ENCODE measurements around the gene SETD1A. TPM values are rescaled to one million over a fixed set of nuclear protein-coding genes. Genes with fewer than 3 reads are reported as not detected.

SETD1A gene
- total RNA-seq, 1 donor from 2014 or later = 3.2 TPM

DNA sequence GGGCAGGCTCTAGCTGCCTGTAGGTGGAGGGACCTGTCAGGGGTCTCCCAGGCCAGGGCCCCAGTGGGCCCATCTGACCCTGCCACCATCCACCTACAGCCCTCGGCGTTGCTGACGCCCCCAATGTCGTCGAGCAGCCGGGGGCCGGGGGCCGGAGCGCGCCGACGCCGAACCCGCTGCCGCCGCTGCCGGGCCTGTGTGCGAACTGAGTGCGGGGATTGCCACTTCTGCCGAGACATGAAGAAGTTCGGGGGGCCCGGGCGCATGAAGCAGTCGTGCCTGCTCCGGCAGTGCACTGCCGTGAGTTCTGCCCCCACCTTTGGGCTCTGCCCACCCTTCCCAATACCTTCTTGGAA is 31.9 kb upstream of the SETD1A start:
- no peaks in the 10 kb centered on the region for H3K4me1 ChIP-seq
- no peak overlapping the region for H2AFZ ChIP-seq (replicated peaks)
- Mint-ChIP-seq H3K36me3 (peaks cover 2% of the 10 kb centered on the region), H3K27me3 (ENCODE audit: insufficient read depth, low read depth) (peaks cover 17% of the 10 kb centered on the region), H3K9me3 (no peaks in the 10 kb centered on the region), H3K27ac (no peak overlapping the region), H3K4me3 (peak overlapping the region; percentile 79), H3K4me1 (peaks cover 21% of the 10 kb centered on the region)
- no peaks in the 10 kb centered on the region for H3K36me3 ChIP-seq
- no peak overlapping the region for H3K9ac ChIP-seq
- TF ChIP-seq EZH2 (IDR thresholded peaks at IDR 0.05) (no peak), EZH2phosphoT487 (IDR thresholded peaks at IDR 0.05) (no peak)
- TF ChIP-seq, protein P1, sequence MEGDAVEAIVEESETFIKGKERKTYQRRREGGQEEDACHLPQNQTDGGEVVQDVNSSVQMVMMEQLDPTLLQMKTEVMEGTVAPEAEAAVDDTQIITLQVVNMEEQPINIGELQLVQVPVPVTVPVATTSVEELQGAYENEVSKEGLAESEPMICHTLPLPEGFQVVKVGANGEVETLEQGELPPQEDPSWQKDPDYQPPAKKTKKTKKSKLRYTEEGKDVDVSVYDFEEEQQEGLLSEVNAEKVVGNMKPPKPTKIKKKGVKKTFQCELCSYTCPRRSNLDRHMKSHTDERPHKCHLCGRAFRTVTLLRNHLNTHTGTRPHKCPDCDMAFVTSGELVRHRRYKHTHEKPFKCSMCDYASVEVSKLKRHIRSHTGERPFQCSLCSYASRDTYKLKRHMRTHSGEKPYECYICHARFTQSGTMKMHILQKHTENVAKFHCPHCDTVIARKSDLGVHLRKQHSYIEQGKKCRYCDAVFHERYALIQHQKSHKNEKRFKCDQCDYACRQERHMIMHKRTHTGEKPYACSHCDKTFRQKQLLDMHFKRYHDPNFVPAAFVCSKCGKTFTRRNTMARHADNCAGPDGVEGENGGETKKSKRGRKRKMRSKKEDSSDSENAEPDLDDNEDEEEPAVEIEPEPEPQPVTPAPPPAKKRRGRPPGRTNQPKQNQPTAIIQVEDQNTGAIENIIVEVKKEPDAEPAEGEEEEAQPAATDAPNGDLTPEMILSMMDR (IDR thresholded peaks at IDR 0.05) = no peak
- no peak overlapping the region for H3K27ac ChIP-seq
- peaks cover 30% of the 10 kb centered on the region for H4K20me1 ChIP-seq (ENCODE audit: low read depth)
- no peak for DNase-seq (ENCODE audit: low spot score)
- peaks cover 28% of the 10 kb centered on the region for H3K79me2 ChIP-seq (ENCODE audit: low read depth)
- H3K27me3 ChIP-seq = no peaks in the 10 kb centered on the region
- peak overlapping the region; percentile 77 for H3K4me3 ChIP-seq
- peaks cover 5% of the 10 kb centered on the region for H3F3A ChIP-seq (ENCODE audit: low read depth)
- H3K9me3 ChIP-seq (ENCODE audit: low read depth) = no peaks in the 10 kb centered on the region
- H3K4me2 ChIP-seq = peak overlapping the region; percentile 95

DNA sequence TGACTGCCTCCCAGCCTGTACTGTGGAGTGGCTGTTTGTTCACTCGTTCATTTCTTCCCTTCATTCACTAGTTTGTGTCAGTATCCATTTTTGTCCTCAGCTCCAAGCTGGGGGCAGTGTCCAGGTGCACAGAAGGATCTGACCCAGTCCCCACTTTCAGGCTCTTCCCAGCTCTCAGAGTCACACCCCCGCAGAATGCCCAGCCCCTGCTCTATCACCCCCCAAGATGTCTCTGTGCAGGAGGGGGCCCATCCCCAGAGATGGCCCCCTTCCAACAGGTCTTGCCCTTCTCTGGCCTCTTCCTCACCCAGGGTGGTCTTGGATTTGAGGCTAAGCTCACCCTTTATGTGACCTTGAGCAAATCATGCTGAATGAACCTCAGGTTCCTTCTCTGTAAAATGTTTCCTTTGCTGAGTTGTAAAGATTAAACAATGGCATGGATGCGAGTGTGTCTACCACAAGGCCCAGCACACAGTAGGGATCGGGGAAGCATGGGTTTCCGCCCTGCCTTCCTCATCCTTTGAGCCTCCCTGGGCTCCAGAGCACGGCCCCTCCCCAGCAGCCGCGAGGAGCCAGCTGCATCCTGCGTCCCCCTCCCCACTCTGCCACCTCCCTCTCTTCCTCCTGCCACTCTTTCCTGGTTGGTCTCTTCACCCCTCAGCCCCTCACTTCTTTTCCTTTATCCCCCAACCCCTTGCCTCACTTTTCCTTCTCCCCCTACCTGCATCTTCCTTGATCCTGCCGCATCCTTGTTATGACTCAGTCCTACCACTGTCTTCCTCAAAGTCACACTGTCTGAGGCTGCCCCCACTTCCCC is 31.4 kb upstream of the SETD1A start:
- Mint-ChIP-seq H3K36me3 (peaks cover 2% of the 10 kb centered on the region), H3K4me3 (peak overlapping the region; percentile 79), H3K4me1 (peaks cover 21% of the 10 kb centered on the region), H3K9me3 (no peaks in the 10 kb centered on the region), H3K27ac (no peak overlapping the region), H3K27me3 (ENCODE audit: insufficient read depth, low read depth) (peaks cover 13% of the 10 kb centered on the region)
- no peak overlapping the region for H3K4me2 ChIP-seq
- TF ChIP-seq EZH2phosphoT487 (IDR thresholded peaks at IDR 0.05) = no peak
- no peak overlapping the region for H3K27ac ChIP-seq
- no peaks in the 10 kb centered on the region for H3K4me1 ChIP-seq
- H3K4me3 ChIP-seq = no peak overlapping the region
- H3K36me3 ChIP-seq = no peaks in the 10 kb centered on the region
- DNase-seq (ENCODE audit: low spot score) = no peak
- peaks cover 28% of the 10 kb centered on the region for H3K79me2 ChIP-seq (ENCODE audit: low read depth)
- H3F3A ChIP-seq (ENCODE audit: low read depth) = peaks cover 5% of the 10 kb centered on the region
- H4K20me1 ChIP-seq (ENCODE audit: low read depth) = peaks cover 30% of the 10 kb centered on the region
- H3K27me3 ChIP-seq = no peaks in the 10 kb centered on the region
- H3K9ac ChIP-seq = no peak overlapping the region
- no peaks in the 10 kb centered on the region for H3K9me3 ChIP-seq (ENCODE audit: low read depth)
- no peak overlapping the region for H2AFZ ChIP-seq (replicated peaks)

DNA sequence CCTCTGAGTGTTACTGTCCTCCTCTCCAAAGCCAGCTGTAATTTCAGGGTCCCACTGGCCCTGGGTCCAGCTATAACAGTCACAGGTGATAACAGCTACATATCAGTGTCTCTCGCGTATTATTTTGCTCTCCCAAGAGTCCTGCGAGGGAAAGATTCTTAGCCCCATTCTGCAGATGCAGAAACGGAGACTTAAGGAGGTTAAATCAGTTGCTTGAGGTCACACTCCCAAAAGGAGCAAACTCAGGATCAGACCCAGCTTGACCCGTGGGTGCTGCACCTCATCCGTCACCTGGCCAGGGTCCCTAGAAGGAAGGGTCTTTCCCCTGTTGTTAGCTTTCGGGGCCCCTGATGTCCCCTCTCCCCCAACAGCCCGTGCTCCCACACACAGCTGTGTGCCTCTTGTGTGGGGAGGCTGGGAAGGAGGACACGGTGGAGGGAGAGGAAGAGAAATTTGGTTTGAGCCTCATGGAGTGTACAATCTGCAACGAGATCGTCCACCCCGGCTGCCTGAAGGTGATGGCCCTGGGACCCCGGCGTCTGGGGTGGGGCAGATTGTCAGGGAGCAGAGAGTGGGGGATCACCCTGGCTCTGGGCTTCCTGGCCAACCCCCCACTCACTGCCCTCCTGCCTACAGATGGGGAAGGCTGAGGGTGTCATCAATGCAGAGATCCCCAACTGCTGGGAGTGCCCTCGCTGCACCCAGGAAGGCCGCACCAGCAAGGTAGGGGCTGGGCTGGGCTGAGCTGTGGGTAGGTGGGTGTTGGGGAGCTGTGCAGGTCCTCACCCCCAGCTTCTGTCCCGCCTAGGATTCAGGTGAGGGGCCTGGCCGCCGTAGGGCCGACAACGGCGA is 30.4 kb upstream of the SETD1A start:
- Histone ChIP-seq H2AFZ (replicated peaks) (no peak overlapping the region), H3K4me1 (no peaks in the 10 kb centered on the region), H3K9ac (no peak overlapping the region), H3K27me3 (no peaks in the 10 kb centered on the region), H3F3A (ENCODE audit: low read depth) (peaks cover 5% of the 10 kb centered on the region), H3K4me2 (peak overlapping the region; percentile 45), H3K9me3 (ENCODE audit: low read depth) (no peaks in the 10 kb centered on the region), H3K36me3 (no peaks in the 10 kb centered on the region), H3K4me3 (no peak overlapping the region), H4K20me1 (ENCODE audit: low read depth) (peaks cover 33% of the 10 kb centered on the region), H3K79me2 (ENCODE audit: low read depth) (peaks cover 28% of the 10 kb centered on the region), H3K27ac (no peak overlapping the region)
- no peak overlapping the region for H3K27ac Mint-ChIP-seq
- peaks cover 21% of the 10 kb centered on the region for H3K4me1 Mint-ChIP-seq
- H3K4me3 Mint-ChIP-seq = peak overlapping the region; percentile 79
- no peaks in the 10 kb centered on the region for H3K9me3 Mint-ChIP-seq
- no peak for DNase-seq (ENCODE audit: low spot score)
- peaks cover 5% of the 10 kb centered on the region for H3K36me3 Mint-ChIP-seq
- H3K27me3 Mint-ChIP-seq (ENCODE audit: insufficient read depth, low read depth) = peaks cover 10% of the 10 kb centered on the region
- no peak for TF ChIP-seq EZH2phosphoT487 (IDR thresholded peaks at IDR 0.05)
- TF ChIP-seq, protein P1 (IDR thresholded peaks at IDR 0.05) = no peak
- TF ChIP-seq EZH2 (IDR thresholded peaks at IDR 0.05) = no peak
